ELF-1 (cell line): ENCODE data around the gene TMEM94.
A peak's percentile ranks its signal among the peaks of the same experiment; 100 is the strongest.

Source experiments
- DNase-seq: peaks from one replicate; pipeline ENCODE4 v3.0.0-alpha.2; 2016; ENCODE audit warnings: low read depth, low spot score

TMEM94 gene

GRCh38 chr17:75496005-75496404, 39.6 kb downstream of the TMEM94 start:
- DNase-seq, result no peak

GRCh38 chr17:75498039-75498725, 41.7 kb downstream of the TMEM94 start:
- no peak for DNase-seq

- peak; percentile 22 for DNase-seq
These were observed 42.3 kb downstream of the TMEM94 start for GRCh38 chr17:75498726-75499213.

GRCh38 chr17:75499313-75500022, 43.0 kb downstream of the TMEM94 start:
- no peak for DNase-seq

- DNase-seq, result no peak
These were observed 44.2 kb downstream of the TMEM94 start for GRCh38 chr17:75500419-75501216.

GRCh38 chr17:75501378-75502071, 45.1 kb downstream of the TMEM94 start:
- DNase-seq, result no peak

GRCh38 chr17:75502072-75502720, 45.8 kb downstream of the TMEM94 start:
- DNase-seq, result no peak

GRCh38 chr17:75502721-75503329, 46.4 kb downstream of the TMEM94 start:
- no peak for DNase-seq

- DNase-seq, result no peak
These were observed 47.0 kb downstream of the TMEM94 start for GRCh38 chr17:75503337-75503950.

- no peak for DNase-seq
These were observed 47.5 kb downstream of the TMEM94 start for GRCh38 chr17:75503976-75504346.

GRCh38 chr17:75504347-75505151, 48.1 kb downstream of the TMEM94 start:
- peak; percentile 53 for DNase-seq

GRCh38 chr17:75505152-75505409, 48.6 kb downstream of the TMEM94 start:
- DNase-seq, result no peak

GRCh38 chr17:75505640-75506039, 49.2 kb downstream of the TMEM94 start:
- no peak for DNase-seq

GRCh38 chr17:75506134-75506533, 49.7 kb downstream of the TMEM94 start:
- DNase-seq, result no peak

GRCh38 chr17:75506888-75507287, 50.5 kb downstream of the TMEM94 start:
- no peak for DNase-seq

GRCh38 chr17:75507733-75508719, 51.6 kb downstream of the TMEM94 start:
- DNase-seq, result no peak

GRCh38 chr17:75508931-75509361, 52.5 kb downstream of the TMEM94 start:
- DNase-seq, result no peak

GRCh38 chr17:75509528-75510258, 53.3 kb downstream of the TMEM94 start:
- DNase-seq, result no peak
